ENCODE data around the gene ABCG4.

DNA sequence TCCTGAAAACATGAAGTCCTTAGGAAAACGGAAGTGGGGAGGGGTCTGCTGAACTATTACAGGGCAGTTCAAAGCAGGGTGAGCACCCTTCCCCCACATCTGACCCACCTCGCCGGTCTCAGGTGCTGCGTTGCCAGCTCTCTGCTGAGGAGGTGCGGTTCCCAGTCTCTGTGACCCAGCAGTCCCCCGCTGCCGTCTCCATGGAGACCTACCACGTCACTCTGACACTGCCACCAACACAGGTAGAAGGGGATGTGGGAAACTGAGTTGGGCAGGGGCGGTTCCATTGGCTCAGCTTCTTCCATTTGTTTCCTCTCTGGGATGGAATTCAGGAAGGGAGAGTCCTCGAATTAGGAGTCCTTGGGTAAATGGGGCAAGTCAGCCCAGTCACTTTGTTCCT, 38.4 kb upstream of the ABCG4 start:
- TF ChIP-seq CTCF (IDR thresholded peaks at IDR 0.05) (no peak), EP300 (IDR thresholded peaks at IDR 0.05) (no peak), POLR2A (IDR thresholded peaks at IDR 0.05) (no peak), POLR2AphosphoS5 (IDR thresholded peaks at IDR 0.05) (no peak)
